HG02610 (cell line): Measurements from ENCODE around the gene CRYZ.
"Not testable (repeated sequence)": the region's sequence is repeated elsewhere in the genome, so short reads cannot be mapped to it uniquely, and the experiment has no call there.

ENCODE experiments used
- ATAC-seq: cut with Tn5 transposase; IDR thresholded peaks from one replicate; pipeline ENCODE4 v1.9.1; 2021; ENCODE audit warnings: mild to moderate bottlenecking, moderate library complexity; ENCODE audit not compliant: unreplicated experiment

CRYZ gene

GRCh38 chr1:74681851-74682250 lies 51.0 kb downstream of the CRYZ start:
- ATAC-seq: no peak

- peak; percentile 88 for ATAC-seq
Measured at GRCh38 chr1:74681449-74681848, 51.4 kb downstream of the CRYZ start.

- peak; percentile 44 for ATAC-seq
Measured at GRCh38 chr1:74681001-74681400, 51.8 kb downstream of the CRYZ start.

- no peak for ATAC-seq
Measured at GRCh38 chr1:74679811-74680210, 53.0 kb downstream of the CRYZ start.

GRCh38 chr1:74677926-74678325 lies 54.9 kb downstream of the CRYZ start:
- no peak for ATAC-seq

GRCh38 chr1:74674278-74675048 lies 58.4 kb downstream of the CRYZ start:
- peak; percentile 68 for ATAC-seq

- ATAC-seq: peak; percentile 66
Measured at GRCh38 chr1:74673351-74674111, 59.3 kb downstream of the CRYZ start, which contains the start of gene ERICH3. ERICH3 (minus strand) TSS chr1:74673792; CDS start chr1:74673519, 273 bp downstream.

- ATAC-seq: not testable (repeated sequence)
Measured at GRCh38 chr1:74670866-74671265, 62.0 kb downstream of the CRYZ start.
